Smooth muscle cell (in vitro differentiated cells): Measurements from ENCODE around the gene HECTD4. TPM values are rescaled to one million over a fixed set of nuclear protein-coding genes. Genes with fewer than 3 reads are reported as not detected.

ENCODE experiments used
- DNase-seq: peaks from one replicate; lab custom pipeline; 2025; ENCODE audit not compliant: unreplicated experiment; lab: John Stamatoyannopoulos, UW
- H2AFZ ChIP-seq: fragments of 200-600 bp; sonication (generic); 2 replicates; pipeline ENCODE4 v1.6.0; 2016; ENCODE audit warnings: antibody characterized with exemption, low read depth, mild to moderate bottlenecking
- H3F3A ChIP-seq: fragments of 200-600 bp; sonication (generic); 2 replicates; pipeline ENCODE4 v1.6.0; 2017; ENCODE audit warnings: antibody characterized with exemption, low read depth
- H3K27ac ChIP-seq: fragments of 200-600 bp; sonication (generic); 2 replicates; pipeline ENCODE4 v1.5.1; 2016; ENCODE audit warnings: low read depth, mild to moderate bottlenecking
- H3K27me3 ChIP-seq: fragments of 200-600 bp; sonication (generic); 2 replicates; pipeline ENCODE4 v1.6.1; 2016; ENCODE audit warnings: low read depth, mild to moderate bottlenecking
- H3K36me3 ChIP-seq: fragments of 200-600 bp; sonication (generic); 2 replicates; pipeline ENCODE4 v1.5.1; 2016; ENCODE audit warnings: low read depth
- H3K4me1 ChIP-seq: fragments of 200-600 bp; sonication (generic); 2 replicates; pipeline ENCODE4 v1.5.1; 2016; ENCODE audit warnings: low read depth
- H3K4me2 ChIP-seq: fragments of 200-600 bp; sonication (generic); 2 replicates; pipeline ENCODE4 v1.6.0; 2016; ENCODE audit warnings: mild to moderate bottlenecking
- H3K4me3 ChIP-seq: fragments of 200-600 bp; sonication (generic); 2 replicates; pipeline ENCODE4 v1.5.1; 2016; ENCODE audit warnings: mild to moderate bottlenecking
- H3K79me2 ChIP-seq: fragments of 200-600 bp; sonication (generic); 2 replicates; pipeline ENCODE4 v1.6.0; 2016; ENCODE audit warnings: low read depth, mild to moderate bottlenecking
- H3K9ac ChIP-seq: fragments of 200-600 bp; sonication (generic); 2 replicates; pipeline ENCODE4 v1.6.0; 2016; ENCODE audit warnings: low read depth
- H3K9me3 ChIP-seq: fragments of 200-600 bp; sonication (generic); replicated peaks from 2 replicates; pipeline ENCODE4 v1.5.1; 2016; ENCODE audit warnings: low read depth
- H4K20me1 ChIP-seq: fragments of 200-600 bp; sonication (generic); 2 replicates; pipeline ENCODE4 v1.6.0; 2016; ENCODE audit warnings: low read depth
- WGBS: methylation state at CpG from one replicate; pipeline ENCODE4 v1.1.7; 2016; ENCODE audit warnings: low lambda C conversion rate; 5-methylcytosine and 5-hydroxymethylcytosine counted together
- polyA plus RNA-seq: library from polyadenylated mRNA; unstranded; fragments of >200 nt; fragmentation: Nextera tagmentation; extraction: Ambion mirVana; gene quantifications from 2 replicates; pipeline ENCODE4 v1.2.1, GENCODE V29; 2016
- total RNA-seq: library from RNA; depleted of rRNA; stranded (reverse); fragments of >200 nt; gene quantifications from 2 replicates; pipeline ENCODE4 v1.2.3, GENCODE V29; 2014
- TF ChIP-seq, protein P1 (sequence below): fragments of 200-600 bp; sonication (generic); IDR thresholded peaks from 2 replicates; pipeline ENCODE4 v1.5.1; 2017; ENCODE audit warnings: borderline replicate concordance, mild to moderate bottlenecking, antibody characterized with exemption; ENCODE audit not compliant: insufficient read depth, poor library complexity, severe bottlenecking

Gene HECTD4
- total and polyA plus RNA-seq, 2 experiments from 2014 or later, result 6.6 to 16.9 TPM

- H3K36me3 ChIP-seq, result no peaks in the 10 kb centered on the region
- no peaks in the 10 kb centered on the region for H4K20me1 ChIP-seq
- DNase-seq, result no peak
- H3K4me3 ChIP-seq, result no peak overlapping the region
- no peaks in the 10 kb centered on the region for H3K79me2 ChIP-seq
- no peak overlapping the region for H3K4me2 ChIP-seq
- no peaks in the 10 kb centered on the region for H3K4me1 ChIP-seq
- H3F3A ChIP-seq, result no peaks in the 10 kb centered on the region
- 67% methylated on average over 4 of the region's 4 CpGs for WGBS
- H3K9me3 ChIP-seq, result no peaks in the 10 kb centered on the region
- no peak overlapping the region for H2AFZ ChIP-seq
- no peaks in the 10 kb centered on the region for H3K27me3 ChIP-seq
- no peak overlapping the region for H3K9ac ChIP-seq
- H3K27ac ChIP-seq, result no peak overlapping the region
- TF ChIP-seq, protein P1, sequence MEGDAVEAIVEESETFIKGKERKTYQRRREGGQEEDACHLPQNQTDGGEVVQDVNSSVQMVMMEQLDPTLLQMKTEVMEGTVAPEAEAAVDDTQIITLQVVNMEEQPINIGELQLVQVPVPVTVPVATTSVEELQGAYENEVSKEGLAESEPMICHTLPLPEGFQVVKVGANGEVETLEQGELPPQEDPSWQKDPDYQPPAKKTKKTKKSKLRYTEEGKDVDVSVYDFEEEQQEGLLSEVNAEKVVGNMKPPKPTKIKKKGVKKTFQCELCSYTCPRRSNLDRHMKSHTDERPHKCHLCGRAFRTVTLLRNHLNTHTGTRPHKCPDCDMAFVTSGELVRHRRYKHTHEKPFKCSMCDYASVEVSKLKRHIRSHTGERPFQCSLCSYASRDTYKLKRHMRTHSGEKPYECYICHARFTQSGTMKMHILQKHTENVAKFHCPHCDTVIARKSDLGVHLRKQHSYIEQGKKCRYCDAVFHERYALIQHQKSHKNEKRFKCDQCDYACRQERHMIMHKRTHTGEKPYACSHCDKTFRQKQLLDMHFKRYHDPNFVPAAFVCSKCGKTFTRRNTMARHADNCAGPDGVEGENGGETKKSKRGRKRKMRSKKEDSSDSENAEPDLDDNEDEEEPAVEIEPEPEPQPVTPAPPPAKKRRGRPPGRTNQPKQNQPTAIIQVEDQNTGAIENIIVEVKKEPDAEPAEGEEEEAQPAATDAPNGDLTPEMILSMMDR, result no peak
Measured at GRCh38 chr12:112199136-112199535, 183.1 kb downstream of the HECTD4 start.

DNA sequence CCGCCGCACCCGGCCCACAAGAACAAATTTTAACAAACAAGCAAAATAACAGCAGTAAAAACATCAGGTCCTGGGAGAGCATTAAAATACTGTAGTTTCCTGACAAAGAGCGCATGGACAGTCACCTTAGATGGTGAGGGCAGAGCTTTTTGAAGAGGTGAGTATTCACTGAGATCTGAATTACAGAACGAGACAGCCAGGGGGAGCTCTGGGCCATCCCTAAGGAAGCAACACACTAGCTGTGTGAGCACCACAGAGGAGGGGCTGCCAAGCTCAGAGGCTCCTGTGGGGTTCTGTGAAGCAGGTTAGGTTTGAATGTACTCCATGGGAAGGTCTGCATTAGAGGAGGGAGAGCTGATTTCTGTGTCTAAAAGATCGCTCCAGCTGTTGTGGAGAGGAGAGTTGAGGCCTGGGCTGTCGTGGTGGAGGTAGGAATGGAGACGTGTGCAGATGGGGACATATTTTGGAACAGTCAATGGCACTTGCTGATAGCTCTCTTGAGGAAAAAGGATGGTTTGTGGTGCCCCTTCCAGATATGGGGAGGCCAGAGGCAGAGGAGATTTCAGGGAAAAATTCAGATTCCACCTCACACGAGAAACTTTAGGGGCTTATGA lies 184.0 kb downstream of the HECTD4 start:
- H3K4me2 ChIP-seq, result no peak overlapping the region
- no peaks in the 10 kb centered on the region for H4K20me1 ChIP-seq
- no peak overlapping the region for H3K4me3 ChIP-seq
- H3K36me3 ChIP-seq, result no peaks in the 10 kb centered on the region
- TF ChIP-seq, protein P1, result peak; percentile 49
- H3K9ac ChIP-seq, result no peak overlapping the region
- no peaks in the 10 kb centered on the region for H3F3A ChIP-seq
- no peaks in the 10 kb centered on the region for H3K27me3 ChIP-seq
- H3K27ac ChIP-seq, result no peak overlapping the region
- no peaks in the 10 kb centered on the region for H3K79me2 ChIP-seq
- WGBS, result 76% methylated on average over 9 of the region's 9 CpGs
- DNase-seq, result no peak
- H2AFZ ChIP-seq, result no peak overlapping the region
- H3K9me3 ChIP-seq, result no peaks in the 10 kb centered on the region
- no peaks in the 10 kb centered on the region for H3K4me1 ChIP-seq

- H4K20me1 ChIP-seq, result no peaks in the 10 kb centered on the region
- no peak overlapping the region for H3K27ac ChIP-seq
- no peak overlapping the region for H2AFZ ChIP-seq
- no peak overlapping the region for H3K9ac ChIP-seq
- TF ChIP-seq, protein P1, result no peak
- WGBS, result 96% methylated on average over 9 of the region's 9 CpGs
- no peaks in the 10 kb centered on the region for H3K9me3 ChIP-seq
- H3K4me1 ChIP-seq, result peaks cover 6% of the 10 kb centered on the region
- no peaks in the 10 kb centered on the region for H3K79me2 ChIP-seq
- no peaks in the 10 kb centered on the region for H3K36me3 ChIP-seq
- H3F3A ChIP-seq, result no peaks in the 10 kb centered on the region
- no peaks in the 10 kb centered on the region for H3K27me3 ChIP-seq
- no peak for DNase-seq
- H3K4me3 ChIP-seq, result no peak overlapping the region
- no peak overlapping the region for H3K4me2 ChIP-seq
Measured at GRCh38 chr12:112196196-112196875, 185.9 kb downstream of the HECTD4 start.
